Brain pericyte (primary cell): ENCODE results near the gene PLA2G4B.

Experiments
- DNase-seq: peaks from one replicate; pipeline ENCODE4 v3.0.0-alpha.2; 2012; ENCODE audit warnings: low read depth, low spot score

Gene PLA2G4B

GRCh38 chr15:41869770-41870688 lies 31.4 kb downstream of the PLA2G4B start:
- peak; percentile 56 for DNase-seq

GRCh38 chr15:41870689-41871081 lies 32.0 kb downstream of the PLA2G4B start:
- DNase-seq, result peak; percentile 67

- no peak for DNase-seq
Measured at GRCh38 chr15:41871175-41871905, 32.7 kb downstream of the PLA2G4B start.

- no peak for DNase-seq
Measured at GRCh38 chr15:41872166-41872747, 33.6 kb downstream of the PLA2G4B start.

GRCh38 chr15:41873711-41874110 lies 35.1 kb downstream of the PLA2G4B start:
- DNase-seq, result no peak

- DNase-seq, result no peak
Measured at GRCh38 chr15:41874736-41875135, 36.1 kb downstream of the PLA2G4B start.

- DNase-seq, result no peak
Measured at GRCh38 chr15:41876007-41876406, 37.4 kb downstream of the PLA2G4B start.

- DNase-seq, result no peak
Measured at GRCh38 chr15:41876689-41877088, 38.0 kb downstream of the PLA2G4B start.

GRCh38 chr15:41877631-41878354 lies 39.1 kb downstream of the PLA2G4B start:
- DNase-seq, result no peak

GRCh38 chr15:41878355-41878699 lies 39.7 kb downstream of the PLA2G4B start:
- no peak for DNase-seq

- no peak for DNase-seq
Measured at GRCh38 chr15:41879321-41879845, 40.7 kb downstream of the PLA2G4B start.

- DNase-seq, result no peak
Measured at GRCh38 chr15:41880156-41880877, 41.7 kb downstream of the PLA2G4B start.

- DNase-seq, result no peak
Measured at GRCh38 chr15:41881086-41881485, 42.4 kb downstream of the PLA2G4B start.

- DNase-seq, result no peak
Measured at GRCh38 chr15:41881550-41881919, 42.9 kb downstream of the PLA2G4B start.

GRCh38 chr15:41881920-41882688 lies 43.5 kb downstream of the PLA2G4B start:
- no peak for DNase-seq

- no peak for DNase-seq
Measured at GRCh38 chr15:41882689-41883483, 44.2 kb downstream of the PLA2G4B start.

GRCh38 chr15:41883484-41883825 lies 44.8 kb downstream of the PLA2G4B start:
- no peak for DNase-seq

- DNase-seq, result no peak
Measured at GRCh38 chr15:41884458-41884857, 45.8 kb downstream of the PLA2G4B start.

GRCh38 chr15:41885321-41885720 lies 46.7 kb downstream of the PLA2G4B start:
- DNase-seq, result no peak
